HG03469 (cell line): Measurements from ENCODE around the gene SIT1.
"Not testable (repeated sequence)": the region's sequence is repeated elsewhere in the genome, so short reads cannot be mapped to it uniquely, and the experiment has no call there.

Experiments
- ATAC-seq: cut with Tn5 transposase; IDR thresholded peaks from one replicate; pipeline ENCODE4 v1.9.1; 2021; ENCODE audit warnings: mild to moderate bottlenecking, moderate library complexity, moderate number of reproducible peaks; ENCODE audit not compliant: unreplicated experiment

The SIT1 gene

DNA sequence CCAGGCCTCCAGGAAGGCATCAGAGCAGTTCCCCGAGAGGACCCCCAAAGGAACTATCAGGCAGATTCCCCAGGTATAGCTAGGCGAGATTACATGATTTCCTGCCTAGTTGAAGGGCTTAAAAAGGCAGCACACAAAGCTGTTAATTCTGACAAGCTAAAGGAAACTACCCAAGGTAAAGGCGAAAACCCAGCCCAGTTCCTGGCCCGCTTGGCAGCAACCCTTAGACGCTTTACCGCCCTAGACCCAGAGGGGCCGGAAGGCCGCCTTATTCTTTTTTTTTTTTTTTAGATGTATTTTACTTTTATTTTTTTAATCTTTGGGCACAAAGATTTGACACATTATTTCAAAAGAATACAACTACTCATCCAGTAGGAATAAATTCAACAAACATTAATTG is 12.0 kb downstream of the SIT1 start:
- ATAC-seq = not testable (repeated sequence)

DNA sequence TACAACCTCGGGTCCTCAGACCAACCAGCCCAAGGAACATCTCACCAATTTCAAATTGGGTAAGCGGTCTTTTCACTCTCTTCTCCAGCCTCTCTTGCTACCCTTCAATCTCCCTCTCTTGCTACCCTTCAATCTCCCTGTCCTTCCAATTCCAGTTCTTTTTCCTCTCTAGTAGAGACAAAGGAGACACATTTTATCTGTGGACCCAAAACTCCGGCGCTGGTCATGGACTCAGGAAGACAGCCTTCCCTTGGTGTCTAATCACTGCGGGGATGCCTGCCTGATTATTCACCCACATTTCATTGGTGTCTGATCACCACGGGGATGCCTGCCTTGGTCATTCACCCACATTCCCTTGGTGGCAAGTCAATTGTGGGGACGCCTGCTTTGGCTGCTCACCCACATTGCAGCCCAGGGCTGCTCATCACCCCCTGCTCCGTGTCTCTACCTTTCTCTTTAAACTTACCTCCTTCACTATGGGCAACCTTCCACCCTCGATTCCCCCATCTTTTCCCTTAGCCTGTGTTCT is 13.2 kb downstream of the SIT1 start:
- ATAC-seq = not testable (repeated sequence)

DNA sequence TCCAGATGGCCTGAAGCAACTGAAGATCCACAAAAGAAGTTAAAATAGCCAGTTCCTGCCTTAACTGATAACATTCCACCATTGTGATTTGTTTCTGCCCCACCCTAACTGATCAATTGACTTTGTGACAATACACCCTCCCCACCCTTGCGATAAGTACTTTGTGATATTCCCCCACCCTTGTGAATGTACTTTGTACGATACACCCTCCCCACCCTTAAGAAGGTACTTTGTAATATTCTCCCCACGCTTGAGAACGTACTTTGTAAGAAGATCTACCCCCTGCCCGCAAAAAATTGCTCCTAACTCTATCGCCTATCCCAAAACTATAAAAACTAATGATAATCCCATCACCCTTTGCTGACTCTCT is 13.9 kb downstream of the SIT1 start:
- ATAC-seq = not testable (repeated sequence)

DNA sequence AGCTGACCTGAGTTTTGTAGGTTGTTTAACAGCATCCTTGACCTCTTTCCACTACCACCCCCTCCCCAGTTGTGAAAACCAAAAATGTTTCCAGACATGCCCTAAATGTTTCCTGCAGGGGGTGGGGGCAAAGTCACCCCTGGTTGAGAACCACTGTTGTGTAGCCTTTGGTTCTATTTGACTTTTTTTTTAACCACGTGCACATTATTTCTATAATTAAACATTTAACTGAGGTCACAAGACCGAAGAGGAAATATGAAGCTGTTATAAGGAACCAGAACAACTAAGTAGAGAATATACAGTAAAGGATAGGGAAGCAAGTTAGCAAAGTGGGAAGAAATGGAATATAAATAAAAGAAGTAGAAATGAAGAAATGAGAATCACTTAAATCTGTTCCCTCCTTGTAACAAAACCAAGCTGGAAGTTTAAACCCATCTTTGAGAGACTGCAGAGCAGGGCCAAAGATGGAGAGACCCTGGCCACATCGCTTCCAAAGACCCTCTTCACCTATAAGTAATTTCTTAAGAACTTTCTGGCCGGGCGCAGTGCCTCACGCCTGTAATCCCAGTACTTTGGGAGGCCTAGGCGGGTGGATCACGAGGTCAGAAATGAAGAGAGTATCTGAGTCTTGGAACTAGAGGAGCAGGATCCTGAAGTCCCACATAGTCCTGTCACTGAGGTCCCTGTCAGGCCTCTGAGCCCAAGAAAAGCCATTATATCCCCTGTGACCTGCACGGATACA is 14.4 kb downstream of the SIT1 start:
- no peak for ATAC-seq

DNA sequence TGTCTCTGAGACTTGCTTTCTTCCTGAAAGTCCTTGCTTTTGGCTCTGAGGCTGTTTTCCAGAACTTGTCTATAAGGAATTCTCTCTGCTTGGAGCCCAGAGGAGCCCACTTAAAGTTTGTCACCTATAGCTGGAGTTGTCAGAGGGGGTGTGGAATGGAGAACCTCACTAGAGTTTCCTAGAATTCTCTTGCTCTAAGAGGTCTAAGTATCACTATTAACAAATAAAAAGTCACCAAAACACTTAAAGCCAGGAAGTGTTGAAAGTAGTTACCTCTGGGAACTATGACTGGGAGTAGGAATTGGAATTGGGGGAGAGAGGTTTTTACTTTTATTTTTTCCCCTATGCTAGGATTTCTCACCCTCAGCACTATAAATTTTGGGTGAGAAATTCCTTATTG is 15.0 kb downstream of the SIT1 start:
- ATAC-seq = no peak

DNA sequence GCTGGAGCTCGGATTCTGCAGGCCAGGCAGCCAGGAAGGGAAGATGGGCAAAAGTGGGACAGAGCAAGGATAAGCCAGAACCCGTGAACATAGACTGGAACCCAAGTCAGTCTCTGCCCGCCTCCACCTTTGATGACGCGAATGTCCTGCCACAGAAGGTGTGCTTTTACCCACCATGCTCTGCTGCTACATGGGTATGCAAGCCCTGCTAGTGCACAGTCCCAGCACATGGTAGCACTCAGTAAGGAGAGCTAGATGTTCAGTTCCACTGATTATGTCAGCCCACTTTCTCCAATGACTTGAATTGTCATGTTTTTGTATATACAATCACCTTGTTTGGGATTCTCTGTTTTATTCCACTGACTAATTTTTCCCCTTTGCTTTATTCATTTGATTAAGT is 21.1 kb downstream of the SIT1 start:
- ATAC-seq = no peak

DNA sequence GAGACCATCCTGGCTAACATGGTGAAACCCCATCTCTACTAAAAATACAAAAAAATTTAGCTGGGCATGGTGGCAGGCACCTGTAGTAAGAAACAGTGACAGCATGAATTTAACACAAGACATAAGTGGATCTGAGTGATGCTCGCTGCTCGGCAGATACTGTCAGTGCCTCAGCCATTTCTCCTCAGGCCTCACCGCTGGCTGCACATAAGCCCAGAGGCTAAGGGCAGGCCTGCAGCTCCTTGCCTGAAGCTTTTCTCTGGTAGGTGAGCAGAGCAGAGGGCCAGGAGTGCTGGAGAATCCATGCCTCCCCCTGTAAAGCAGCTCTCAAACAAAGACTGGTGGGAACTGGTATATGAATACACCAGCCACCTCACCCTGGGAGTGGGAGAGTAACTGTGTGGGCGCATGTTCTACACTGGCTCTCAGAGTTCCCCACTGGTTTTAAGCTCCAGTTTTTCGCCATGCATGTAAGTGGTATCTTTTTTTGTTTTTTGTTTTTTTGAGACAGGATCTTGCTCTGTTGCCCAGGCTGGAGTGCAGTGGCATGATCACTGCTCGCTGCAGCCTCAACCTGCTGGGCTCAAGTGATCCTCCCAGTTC is 22.2 kb downstream of the SIT1 start:
- no peak for ATAC-seq

DNA sequence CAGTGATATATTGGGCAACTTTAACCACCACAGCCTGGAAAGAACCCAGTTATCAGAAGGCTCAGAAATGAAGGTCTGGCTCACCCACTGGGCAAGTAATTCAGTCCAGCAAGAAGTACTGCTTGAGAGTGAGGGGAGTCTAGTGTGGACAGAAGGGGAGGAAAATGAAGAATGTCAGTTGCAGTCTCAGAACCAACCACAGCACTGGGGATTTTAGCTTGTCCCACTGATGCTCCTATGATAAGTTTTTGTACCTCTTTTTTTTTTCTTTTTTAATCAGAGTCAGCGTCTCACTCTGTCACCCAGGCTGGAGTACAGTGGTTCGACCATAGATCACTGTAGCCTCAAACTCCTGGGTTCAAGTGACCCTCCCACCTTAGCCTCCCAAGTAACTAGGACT is 23.2 kb downstream of the SIT1 start:
- no peak for ATAC-seq

DNA sequence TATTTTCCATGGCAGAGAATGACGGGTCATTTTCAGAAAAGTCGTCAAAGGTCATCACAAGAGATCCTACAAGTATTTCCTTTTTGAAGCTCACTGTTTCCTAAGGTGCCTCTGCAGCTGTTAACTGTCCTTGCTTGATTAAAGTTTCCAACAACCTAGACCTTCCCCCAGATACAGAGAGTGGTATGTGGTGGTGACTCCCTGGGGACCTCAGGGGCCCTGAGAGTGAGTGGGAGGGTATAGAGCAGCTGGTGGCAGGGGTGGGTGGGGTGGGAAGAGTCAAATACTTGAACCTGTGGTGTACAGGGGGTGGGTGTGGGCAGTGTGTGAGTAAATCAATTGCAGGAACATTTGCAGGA is 31.0 kb downstream of the SIT1 start:
- peak; percentile 38 for ATAC-seq

DNA sequence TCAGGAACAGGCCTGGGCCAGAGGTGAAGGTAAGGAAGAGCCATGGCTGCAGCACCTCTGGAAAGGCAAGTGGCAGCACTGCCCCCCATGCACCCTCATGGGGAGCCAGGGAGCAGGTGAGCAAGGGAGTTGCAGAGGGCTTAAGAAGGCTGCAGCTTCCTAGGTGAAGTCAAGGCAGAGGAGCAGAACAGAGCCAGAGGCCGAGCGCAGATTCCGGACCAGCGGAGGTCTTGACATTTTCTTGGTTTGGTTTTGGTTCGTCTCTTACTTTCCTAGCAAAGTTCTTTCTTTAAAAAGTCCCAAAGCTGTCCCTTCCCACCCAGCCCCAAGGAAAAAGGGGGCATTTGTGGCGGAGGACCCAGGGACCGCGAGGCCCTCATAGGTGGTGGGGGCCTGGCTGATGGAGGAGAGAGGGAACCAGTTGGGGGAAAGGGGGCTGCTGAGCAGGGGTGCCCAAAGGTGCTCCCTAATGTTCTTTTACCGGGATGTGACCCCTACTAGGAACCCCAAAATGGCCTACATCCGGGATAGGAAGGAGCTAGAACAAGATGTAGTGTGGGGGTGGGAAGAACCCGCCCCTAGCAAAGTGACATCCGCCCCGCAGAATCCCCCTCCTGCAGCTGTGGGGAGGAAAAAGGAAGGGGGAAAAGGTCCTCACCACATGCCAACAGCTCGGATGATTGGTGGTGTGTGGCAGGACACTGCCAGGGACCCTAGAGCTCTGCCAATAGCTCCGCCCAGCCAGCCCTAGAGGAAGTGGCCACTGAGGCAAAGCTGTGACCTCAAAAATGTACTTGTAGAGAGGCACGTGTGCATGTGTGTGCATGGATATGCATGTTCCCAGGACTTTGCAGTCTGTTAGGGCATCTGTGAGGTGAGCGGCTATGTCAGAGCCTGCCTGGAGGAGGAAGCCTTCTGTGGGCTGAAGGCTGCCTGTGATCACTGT is 31.6 kb downstream of the SIT1 start:
- ATAC-seq = peak; percentile 29

DNA sequence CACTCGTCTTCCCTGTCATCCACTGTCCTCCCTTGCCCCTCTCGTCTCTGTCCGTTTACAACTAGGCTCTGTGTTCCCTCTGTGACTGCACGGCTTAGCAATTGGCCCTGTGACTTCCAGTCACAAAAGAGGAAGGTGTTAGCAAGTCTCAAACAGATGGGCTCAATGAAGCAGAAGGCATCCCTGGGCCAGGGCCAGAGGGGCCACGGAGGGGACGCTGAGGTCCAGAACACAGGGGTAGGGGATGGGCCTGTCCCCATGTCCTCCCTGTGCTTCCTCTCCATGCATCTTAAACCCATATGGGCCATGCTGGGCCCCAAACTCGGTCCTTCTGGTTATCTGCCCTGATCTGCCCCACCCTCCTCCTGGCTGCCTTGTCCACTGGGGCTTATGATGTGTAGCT is 32.4 kb downstream of the SIT1 start, which contains the start of gene CD72:
Gene CD72, minus strand, starts transcription at position 89 of the 403 bp plus-strand sequence. CDS start 110 bp downstream, outside the sequence.
- no peak for ATAC-seq

DNA sequence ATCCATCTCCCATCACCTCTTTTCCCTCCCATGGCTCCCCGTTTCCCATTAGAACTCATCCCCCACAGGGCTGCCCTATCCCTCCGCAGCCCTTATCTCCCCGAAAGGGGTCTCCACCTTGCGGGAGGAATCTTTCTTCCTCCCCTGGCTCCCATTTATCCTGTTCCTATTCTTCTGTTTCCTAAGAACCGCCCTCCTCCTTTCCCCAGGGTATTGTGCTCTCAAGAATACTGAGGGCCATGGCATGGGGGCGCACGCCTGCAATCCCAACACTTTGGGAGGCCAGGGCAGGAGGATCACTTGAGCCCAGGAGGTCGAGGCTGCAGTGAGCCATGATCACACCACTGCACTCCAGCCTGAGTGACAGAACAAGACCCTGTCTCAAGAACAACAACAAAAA is 33.2 kb downstream of the SIT1 start:
- ATAC-seq = no peak

DNA sequence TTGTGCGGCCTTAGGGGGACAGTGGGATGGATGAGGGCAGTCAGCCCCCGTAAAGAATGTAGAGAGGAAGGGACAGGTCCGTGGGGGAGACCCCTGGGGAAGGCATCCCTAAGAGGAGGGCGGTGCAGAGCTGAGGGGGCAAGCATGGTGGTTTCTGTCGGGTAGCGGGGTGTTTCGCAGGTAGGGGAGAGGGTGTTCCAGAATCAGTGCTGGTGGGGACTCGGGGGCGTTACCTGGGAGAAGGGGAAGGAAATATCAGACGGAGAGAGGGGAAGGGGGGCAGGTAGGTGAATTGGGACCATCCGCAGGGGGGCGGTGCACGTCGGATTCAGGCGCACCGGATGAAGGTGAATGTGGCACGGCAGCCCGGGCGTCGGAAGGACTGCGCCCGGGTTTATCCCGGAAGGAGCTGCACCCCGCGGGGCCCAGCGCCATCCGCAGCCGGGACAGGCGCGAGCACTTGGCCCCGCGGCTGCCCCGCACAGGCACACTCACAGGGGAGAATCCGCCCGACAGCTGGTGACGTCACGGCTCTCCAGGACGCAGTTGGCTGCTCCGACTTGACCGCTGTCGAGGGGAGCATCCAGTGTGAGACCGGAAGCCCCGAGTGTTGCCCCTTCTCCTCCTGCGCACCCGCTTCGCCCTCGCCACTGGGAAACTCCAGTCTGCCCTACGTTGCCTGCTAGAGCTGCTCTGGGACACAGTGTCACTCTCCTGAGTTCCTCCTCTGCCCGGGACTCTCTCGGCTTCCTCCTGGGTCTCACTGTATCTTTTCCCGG is 33.9 kb downstream of the SIT1 start:
- no peak for ATAC-seq

DNA sequence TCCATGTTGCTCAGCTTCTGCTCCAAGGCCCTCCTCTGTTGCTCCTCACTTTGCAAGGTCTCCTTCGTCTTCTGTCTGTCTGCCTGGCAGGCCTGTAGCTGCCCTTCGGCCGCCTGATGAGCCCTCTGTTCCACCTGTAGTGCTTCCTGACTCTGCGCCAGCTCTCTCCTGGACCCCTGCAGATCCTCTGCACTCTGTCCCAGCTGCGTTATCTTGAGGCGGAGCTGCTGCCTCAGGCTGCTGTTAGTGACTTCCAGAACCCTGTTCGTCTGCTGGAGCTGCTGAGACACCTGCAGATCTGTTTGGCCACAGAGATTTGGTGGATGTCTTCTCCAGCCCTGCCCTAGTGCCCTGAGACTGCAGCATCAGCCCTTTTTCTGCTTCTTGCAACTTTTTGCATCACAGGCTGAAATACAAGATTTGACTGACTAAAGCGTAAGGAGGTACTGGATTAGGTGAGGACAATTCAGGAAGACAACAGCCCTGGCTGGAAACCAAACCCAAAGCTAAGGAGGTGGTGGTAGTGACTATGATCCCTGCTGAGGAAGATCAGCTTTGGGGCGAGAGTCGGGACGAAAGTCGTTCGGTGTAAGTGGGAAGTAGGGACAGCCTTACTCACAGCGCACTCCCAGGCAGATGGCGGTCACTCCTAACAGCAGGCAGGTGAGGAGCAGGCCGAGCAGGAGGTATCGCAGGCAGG is 34.6 kb downstream of the SIT1 start:
- ATAC-seq = no peak

DNA sequence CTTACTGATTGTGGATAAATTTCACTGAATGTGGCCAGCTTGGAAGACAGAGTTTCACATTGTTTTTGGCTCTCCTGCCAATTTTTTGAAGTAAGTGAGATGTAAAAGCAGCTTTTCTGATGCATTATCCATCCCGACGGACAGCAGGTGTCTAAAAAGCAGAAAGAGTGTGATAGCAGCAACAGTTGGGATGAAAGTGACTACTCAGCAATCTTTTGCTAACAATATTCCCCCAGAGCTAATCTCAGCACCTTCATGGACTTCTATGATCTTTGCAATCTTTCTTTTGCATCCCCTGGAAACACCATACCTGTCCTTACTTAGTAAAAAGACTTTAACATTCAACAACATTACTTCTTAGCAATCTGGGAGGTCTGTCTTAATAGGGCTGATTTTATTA is 37.9 kb downstream of the SIT1 start:
- ATAC-seq = no peak

DNA sequence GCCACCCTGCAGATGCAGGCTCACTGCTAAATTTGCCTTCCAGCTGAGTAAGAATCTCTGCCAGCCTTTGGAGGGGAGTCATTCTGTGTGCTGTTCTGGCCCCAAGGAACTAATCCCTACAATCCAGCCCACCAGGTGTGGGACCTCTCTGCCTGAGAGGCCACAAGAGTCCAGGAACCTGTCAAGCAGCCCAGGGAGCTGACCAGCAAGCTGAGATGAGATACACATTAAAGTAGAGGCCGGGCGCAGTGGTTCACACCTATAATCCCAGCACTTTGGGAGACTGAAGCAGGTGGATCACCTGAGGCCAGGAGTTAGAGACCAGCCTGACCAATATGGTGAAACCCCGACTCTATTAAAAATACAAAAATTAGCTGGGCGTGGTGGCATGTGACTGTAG is 38.7 kb downstream of the SIT1 start:
- ATAC-seq = not testable (repeated sequence)

DNA sequence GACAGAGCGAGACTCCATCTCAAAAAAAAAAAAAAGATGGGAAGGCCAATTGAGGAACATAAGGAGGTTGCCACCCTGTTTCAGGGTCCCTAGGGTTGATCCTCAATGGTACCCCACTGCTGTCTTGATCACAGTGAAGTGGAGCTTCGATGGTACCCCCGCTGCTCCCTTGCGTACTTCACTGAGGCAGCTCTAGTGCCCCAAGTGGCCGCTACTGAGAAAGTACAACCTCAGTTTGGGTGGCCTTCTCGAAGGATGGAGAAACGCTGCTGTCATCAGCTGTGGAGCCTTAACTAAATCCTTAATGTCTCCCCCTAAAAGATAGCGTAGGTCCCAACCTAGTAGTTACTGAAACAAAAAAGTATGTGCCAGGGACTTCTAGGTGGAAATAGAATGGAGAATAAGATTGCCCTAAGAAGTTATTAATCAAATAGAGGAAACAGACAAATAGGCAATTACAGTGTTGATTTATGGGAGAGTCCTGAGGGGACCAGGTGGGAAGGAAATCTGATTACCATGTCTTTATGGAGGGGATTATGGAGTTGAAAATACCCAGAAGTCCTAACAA is 39.4 kb downstream of the SIT1 start:
- ATAC-seq = no peak

DNA sequence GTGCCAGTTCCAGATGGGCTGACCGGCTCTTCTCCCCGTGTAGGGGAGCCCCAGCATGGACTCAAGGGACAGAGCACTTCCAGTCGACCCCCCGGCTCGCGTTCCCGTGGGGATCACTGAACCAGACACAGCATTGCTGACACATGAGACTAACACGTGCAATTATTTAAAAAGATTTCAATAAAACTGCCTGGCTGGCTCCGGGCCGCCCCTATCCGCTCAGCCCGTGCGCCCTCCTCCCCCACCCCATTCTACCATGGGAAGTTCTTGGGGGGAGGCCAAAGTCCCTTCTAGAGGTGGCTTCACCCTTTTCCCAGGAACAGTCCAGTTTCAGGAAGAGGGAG is 40.9 kb downstream of the SIT1 start:
- no peak for ATAC-seq

DNA sequence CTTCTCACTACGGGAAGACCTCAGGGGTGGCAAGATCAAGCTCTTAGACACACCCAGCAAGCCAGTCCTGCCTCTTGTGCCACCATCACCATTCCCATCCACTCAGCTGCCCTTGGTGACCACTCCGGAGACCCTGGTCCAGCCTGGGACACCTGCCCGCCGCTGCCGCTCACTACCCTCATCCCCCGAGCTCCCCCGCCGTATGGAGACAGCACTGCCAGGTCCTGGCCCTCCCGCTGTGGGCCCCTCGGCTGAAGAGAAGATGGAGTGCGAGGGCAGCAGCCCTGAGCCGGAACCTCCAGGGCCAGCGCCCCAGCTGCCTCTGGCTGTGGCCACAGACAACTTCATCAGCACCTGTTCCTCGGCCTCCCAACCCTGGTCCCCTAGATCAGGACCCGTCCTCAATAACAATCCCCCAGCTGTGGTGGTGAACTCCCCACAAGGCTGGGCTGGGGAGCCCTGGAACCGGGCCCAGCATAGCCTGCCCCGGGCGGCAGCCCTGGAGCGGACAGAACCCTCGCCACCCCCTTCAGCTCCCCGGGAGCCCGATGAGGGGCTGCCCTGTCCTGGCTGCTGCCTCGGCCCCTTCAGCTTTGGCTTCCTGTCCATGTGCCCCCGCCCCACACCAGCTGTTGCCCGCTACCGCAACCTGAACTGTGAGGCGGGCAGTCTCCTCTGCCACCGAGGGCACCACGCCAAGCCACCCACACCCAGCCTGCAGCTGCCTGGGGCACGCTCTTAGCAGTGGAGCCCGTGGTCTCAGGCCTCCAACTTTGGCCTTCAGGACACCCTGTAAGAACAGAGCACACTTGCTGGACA is 41.5 kb downstream of the SIT1 start:
- no peak for ATAC-seq
